Right lobe of liver (tissue), 6 donors: ENCODE data around the gene PAM16. TPM values are rescaled to one million over a fixed set of nuclear protein-coding genes. Genes with fewer than 3 reads are reported as not detected.

Source experiments
- ATAC-seq, 4 donors: fragments of 200-7000 bp; cut with Tn5 transposase; one replicate each; pipeline ENCODE4 v1.9.1; 2020; ENCODE audit warnings: mild to moderate bottlenecking in 4 of 4, moderate library complexity in 4 of 4
- DNase-seq, 3 donors: peaks; one replicate each; pipeline ENCODE4 v3.0.0-alpha.2; 2020
- H3K27ac ChIP-seq, 3 donors: fragments of 200-600 bp; one replicate each; pipeline ENCODE4 v1.8.0; 2022
- H3K27me3 ChIP-seq, 2 donors: fragments of 200-600 bp; one replicate each; pipeline ENCODE4 v1.8.0; 2022
- H3K36me3 ChIP-seq, 4 donors: fragments of 200-600 bp; sonication (generic) in 1 of 4; one replicate each; pipeline versions ENCODE4 v1.5.1 to v1.8.0; 2017 to 2022; ENCODE audit warnings: control low read depth in 1 of 4
- H3K4me1 ChIP-seq, 4 donors: fragments of 200-600 bp; sonication (generic) in 1 of 4; one replicate each; pipeline versions ENCODE4 v1.5.1 to v1.8.0; 2017 to 2022; ENCODE audit warnings: control low read depth in 1 of 4
- H3K4me3 ChIP-seq, 3 donors: fragments of 200-600 bp; one replicate each; pipeline ENCODE4 v1.8.0; 2022
- H3K9me3 ChIP-seq, 4 donors: fragments of 200-600 bp; sonication (generic) in 1 of 4; one replicate each; pipeline versions ENCODE4 v1.5.1 to v1.8.0; 2017 to 2022; ENCODE audit warnings: control low read depth in 1 of 4
- POLR2A ChIP-seq: fragments of 450-650 bp; IDR thresholded peaks from one replicate; pipeline ENCODE4 v1.6.1; 2017; ENCODE audit warnings: antibody characterized with exemption, mild to moderate bottlenecking
- WGBS: methylation state at CpG from one replicate; pipeline ENCODE4 v1.1.6; 2018; ENCODE audit warnings: low coverage, low lambda C conversion rate; ENCODE audit not compliant: insufficient coverage; ENCODE audit errors: missing lambda C conversion rate; 5-methylcytosine and 5-hydroxymethylcytosine counted together
- intact Hi-C, 2 donors: fragments of 100-400 bp; cut with DNase I; formaldehyde crosslinking; loops; one replicate each; pipeline versions ENCODE4 v1.11.2 to v1.14.1; 2022
- total RNA-seq, 6 experiments: library from RNA; depleted of rRNA in 2 of 6; stranded (reverse); fragments of >200 nt in 2 of 6; fragmentation: NEBNext Ultra II Directional in 3 of 6; extraction: Animal tissue kit (Norgen Biotek cat#: 25700) in 3 of 6; gene quantifications; one replicate each; pipeline versions ENCODE4 v1.1.0 to v1.2.4, GENCODE V29; 2016 to 2023
- TF ChIP-seq, protein P1 (sequence below), 4 donors: fragments of 200-600 bp in 3 of 4; fragments of 450-650 bp in 1 of 4; IDR thresholded peaks; one replicate each; pipeline versions ENCODE4 v1.5.1 to v1.8.0; 2016 to 2022; ENCODE audit warnings: antibody characterized with exemption in 4 of 4, mild to moderate bottlenecking in 2 of 4
- donor health status: DM: no; HTN: yes; CAD: no.
- donor health status: DM: no; HTN: no; CAD: no.
- donor health status: DM: no; HTN: no; CAD: no.
- donor health status: DM: no; HTN: yes; CAD: no.
- donor health status: DM: no; HTN: yes; CAD: no.

PAM16 gene
- total RNA-seq, 6 experiments from 2014 or later = 27.9 to 45.9 (median 32.8) TPM

DNA sequence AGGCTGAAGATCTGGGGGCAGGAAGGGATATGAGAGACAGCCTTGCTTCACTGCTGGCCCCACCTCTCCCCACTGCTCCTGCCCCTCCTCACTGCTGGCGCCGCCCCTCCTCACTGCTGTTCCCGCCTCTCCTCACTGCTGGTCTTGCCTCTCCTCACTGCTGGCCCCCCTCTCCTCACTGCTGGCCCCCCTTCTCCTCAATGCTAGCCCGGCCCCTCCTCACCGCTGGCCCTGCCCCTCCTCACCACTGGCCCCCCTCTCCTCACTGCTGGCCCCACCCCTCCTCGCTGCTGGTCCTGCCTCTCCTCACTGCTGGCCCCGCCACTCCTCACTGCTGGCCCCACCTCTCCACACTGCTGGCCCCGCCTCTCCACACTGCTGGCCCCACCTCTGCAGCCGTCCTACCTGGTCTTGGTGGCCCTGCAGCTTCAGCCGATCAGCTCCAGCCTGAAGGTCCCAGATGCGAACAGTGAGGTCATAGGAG, 9.5 kb upstream of the PAM16 start:
- DNase-seq = no peak
- H3K36me3 ChIP-seq = peaks cover 0 to 4% (median 0%) of the 10 kb centered on the region in 4 donors
- intact Hi-C loops = loop anchor here in 1 of 2 donors (2.0 kb wide), 1 partner anchor 42 kb away; no protein-coding TSS in a partner anchor
- H3K27me3 ChIP-seq = no peaks in the 10 kb centered on the region
- WGBS = 86% methylated on average over 5 of the region's 11 CpGs
- H3K9me3 ChIP-seq = no peaks in the 10 kb centered on the region
- ATAC-seq = peak; percentile 28 to 63 (median 54)
- no peaks in the 10 kb centered on the region for H3K4me1 ChIP-seq
- no peak for TF ChIP-seq POLR2A
- TF ChIP-seq, protein P1, sequence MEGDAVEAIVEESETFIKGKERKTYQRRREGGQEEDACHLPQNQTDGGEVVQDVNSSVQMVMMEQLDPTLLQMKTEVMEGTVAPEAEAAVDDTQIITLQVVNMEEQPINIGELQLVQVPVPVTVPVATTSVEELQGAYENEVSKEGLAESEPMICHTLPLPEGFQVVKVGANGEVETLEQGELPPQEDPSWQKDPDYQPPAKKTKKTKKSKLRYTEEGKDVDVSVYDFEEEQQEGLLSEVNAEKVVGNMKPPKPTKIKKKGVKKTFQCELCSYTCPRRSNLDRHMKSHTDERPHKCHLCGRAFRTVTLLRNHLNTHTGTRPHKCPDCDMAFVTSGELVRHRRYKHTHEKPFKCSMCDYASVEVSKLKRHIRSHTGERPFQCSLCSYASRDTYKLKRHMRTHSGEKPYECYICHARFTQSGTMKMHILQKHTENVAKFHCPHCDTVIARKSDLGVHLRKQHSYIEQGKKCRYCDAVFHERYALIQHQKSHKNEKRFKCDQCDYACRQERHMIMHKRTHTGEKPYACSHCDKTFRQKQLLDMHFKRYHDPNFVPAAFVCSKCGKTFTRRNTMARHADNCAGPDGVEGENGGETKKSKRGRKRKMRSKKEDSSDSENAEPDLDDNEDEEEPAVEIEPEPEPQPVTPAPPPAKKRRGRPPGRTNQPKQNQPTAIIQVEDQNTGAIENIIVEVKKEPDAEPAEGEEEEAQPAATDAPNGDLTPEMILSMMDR (IDR thresholded peaks at IDR 0.05) = no peak
- no peak overlapping the region for H3K4me3 ChIP-seq
- H3K27ac ChIP-seq = no peak overlapping the region

DNA sequence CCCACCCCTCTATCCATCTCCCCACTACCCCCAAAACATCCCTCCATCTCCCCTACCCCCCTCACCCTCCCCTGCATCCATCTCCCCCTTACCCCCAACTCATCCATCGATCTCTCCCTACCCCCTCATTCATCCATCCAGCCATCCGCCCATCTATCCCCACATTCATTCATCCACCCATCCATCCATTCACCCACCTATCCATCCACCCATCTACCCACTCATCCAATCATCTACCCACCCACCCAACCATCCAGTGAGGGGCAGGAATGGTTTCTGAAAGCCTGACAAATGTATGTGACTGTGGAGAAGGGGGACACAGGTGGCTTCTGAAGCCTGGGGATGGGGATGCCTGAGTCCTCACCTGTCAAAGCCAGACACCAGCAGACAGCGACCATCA, 8.8 kb upstream of the PAM16 start:
- Histone ChIP-seq H3K27me3 (no peaks in the 10 kb centered on the region), H3K36me3 (peaks cover 0 to 4% (median 0%) of the 10 kb centered on the region in 4 donors), H3K27ac (no peak overlapping the region), H3K4me1 (no peaks in the 10 kb centered on the region), H3K9me3 (no peaks in the 10 kb centered on the region), H3K4me3 (no peak overlapping the region)
- intact Hi-C loops = loop anchor here (2.0 kb wide), 1 partner anchor 43 kb away; no protein-coding TSS in a partner anchor
- no peak for DNase-seq
- WGBS = 90% methylated on average over 2 of the region's 3 CpGs
- TF ChIP-seq POLR2A = no peak
- TF ChIP-seq, protein P1 (IDR thresholded peaks at IDR 0.05) = no peak
- ATAC-seq = no peak

DNA sequence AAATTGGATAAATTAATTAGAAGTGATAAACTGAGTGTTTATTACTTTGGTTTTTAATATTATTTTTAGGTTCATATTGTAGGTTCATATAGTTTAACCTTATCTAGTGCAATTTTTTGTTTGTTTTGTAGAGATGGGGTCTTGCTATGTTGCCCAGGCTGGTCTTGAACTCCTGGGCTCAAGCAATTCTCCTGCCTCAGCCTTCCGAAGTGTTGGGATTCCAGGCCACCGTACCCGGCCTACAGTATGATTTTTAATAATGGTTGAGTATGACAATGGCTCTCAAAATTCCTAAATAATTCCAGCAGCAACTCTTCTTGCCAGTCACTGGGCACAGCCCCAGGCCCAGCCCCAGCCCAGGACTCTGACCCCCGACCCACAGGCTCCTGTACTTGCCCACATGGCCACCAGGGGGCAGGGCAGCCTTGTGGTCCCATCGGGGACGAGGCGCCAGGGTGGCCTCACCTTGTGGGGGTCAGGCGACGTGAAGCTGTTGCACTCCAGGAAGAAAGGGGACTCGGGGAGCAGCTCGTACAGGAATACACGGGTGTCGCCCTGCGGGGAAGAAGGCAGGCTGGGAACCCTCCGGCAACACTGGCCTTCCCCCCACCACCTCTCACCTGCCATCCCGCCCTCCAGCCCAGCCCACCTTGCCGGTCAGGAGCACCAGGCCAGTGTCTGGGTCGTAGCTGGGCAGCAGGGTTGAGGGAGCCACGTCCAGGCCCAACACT, 7.9 kb upstream of the PAM16 start:
- peaks cover 0 to 4% (median 0%) of the 10 kb centered on the region in 4 donors for H3K36me3 ChIP-seq
- WGBS = 50% methylated on average over 5 of the region's 19 CpGs
- no peaks in the 10 kb centered on the region for H3K27me3 ChIP-seq
- no peak overlapping the region for H3K4me3 ChIP-seq
- DNase-seq (peak; percentile 71 to 78 (median 78)), ATAC-seq (peak; percentile 65 to 81 (median 78))
- H3K27ac ChIP-seq = no peak overlapping the region
- no peak for TF ChIP-seq POLR2A
- TF ChIP-seq, protein P1 (IDR thresholded peaks at IDR 0.05) = peak; percentile 91 to 97 (median 94)
- no peaks in the 10 kb centered on the region for H3K9me3 ChIP-seq
- no peaks in the 10 kb centered on the region for H3K4me1 ChIP-seq
- intact Hi-C loops = loop anchor here in 1 of 2 donors (2.0 kb wide), 1 partner anchor 44 kb away; no protein-coding TSS in a partner anchor

DNA sequence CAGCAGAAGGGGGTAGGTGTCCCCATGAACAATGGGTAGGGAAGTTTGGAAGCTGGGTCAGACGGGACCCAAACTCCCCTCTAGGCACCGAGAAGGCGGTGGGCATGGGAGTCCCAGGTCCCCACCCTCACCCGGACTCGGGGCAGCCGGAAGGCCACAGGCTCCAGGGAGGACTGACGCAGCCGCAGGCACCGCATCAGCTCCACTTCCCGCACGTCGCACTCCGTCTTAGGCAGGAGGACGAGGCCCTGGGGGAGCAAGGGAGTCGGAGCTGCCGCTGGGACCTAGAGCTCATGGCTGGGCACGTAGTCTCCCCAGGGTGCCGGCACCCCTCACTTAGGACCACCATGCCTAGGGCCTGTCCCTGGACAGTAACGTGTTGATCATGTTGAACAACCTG, 7.1 kb upstream of the PAM16 start:
- ATAC-seq (no peak), DNase-seq (no peak)
- no peak overlapping the region for H3K4me3 ChIP-seq
- H3K36me3 ChIP-seq = peaks cover 0 to 4% (median 0%) of the 10 kb centered on the region in 4 donors
- H3K27ac ChIP-seq = no peak overlapping the region
- intact Hi-C loops = loop anchor here in 1 of 2 donors (2.0 kb wide), 1 partner anchor 45 kb away; no protein-coding TSS in a partner anchor
- TF ChIP-seq, protein P1 (IDR thresholded peaks at IDR 0.05) = no peak
- no peak for TF ChIP-seq POLR2A
- peaks cover 0 to 3% (median 0%) of the 10 kb centered on the region in 4 donors for H3K4me1 ChIP-seq
- H3K9me3 ChIP-seq = no peaks in the 10 kb centered on the region
- no CpG with 5 or more reads among the region's 19 CpGs for WGBS
- no peaks in the 10 kb centered on the region for H3K27me3 ChIP-seq
